ENCODE data around the gene SLC9A7.

Gene SLC9A7

DNA sequence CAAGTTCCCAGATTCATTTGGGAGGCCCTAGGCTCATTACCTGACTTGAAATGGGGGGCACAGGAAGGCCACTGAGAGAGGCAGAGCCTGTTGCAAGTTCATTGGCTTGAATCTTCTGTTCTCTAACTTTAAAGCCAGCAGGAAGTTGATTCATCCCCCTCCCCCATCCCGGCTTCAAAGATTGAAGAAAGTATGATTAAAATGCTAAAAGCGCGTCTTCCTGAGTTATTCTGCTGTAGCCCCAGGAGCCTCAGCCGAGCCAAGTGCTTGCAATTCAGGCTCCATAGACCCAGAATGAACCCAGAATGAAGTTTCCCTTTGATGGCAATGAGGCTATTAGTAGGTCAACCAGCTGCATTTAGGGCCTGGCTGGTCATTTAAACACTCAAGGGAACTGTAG, 170.7 kb downstream of the SLC9A7 start:
- DNase-seq, result peak; percentile 40
- in situ Hi-C loops (cut with HindIII; ENCODE audit: low pct_ligation_motif_present, low pct_unique_long_range_greater_than_20kb, low sequenced_read_pairs), result no loop called here

DNA sequence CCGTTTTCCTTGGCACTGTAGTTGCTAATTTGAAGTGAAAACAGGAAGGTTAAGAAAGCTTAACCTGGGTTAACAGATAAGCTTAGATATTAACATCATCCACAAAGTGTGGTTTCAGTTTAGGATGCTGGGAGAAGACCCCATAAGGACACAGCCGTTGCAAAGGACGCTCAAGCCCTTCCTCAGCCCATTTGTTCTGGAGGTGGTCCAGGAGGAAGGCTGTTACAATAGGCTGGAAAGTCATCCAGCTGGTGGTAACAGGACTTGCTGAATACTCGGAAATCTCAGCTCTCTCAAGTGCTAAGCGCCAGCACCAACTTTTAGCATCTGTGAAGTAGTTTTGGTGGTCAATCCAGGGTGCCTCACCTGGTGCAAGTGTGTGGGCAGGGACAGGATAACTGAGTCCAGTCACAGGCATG, 171.2 kb downstream of the SLC9A7 start:
- no peak for DNase-seq
- in situ Hi-C loops (cut with HindIII; ENCODE audit: low pct_ligation_motif_present, low pct_unique_long_range_greater_than_20kb, low sequenced_read_pairs), result no loop called here

DNA sequence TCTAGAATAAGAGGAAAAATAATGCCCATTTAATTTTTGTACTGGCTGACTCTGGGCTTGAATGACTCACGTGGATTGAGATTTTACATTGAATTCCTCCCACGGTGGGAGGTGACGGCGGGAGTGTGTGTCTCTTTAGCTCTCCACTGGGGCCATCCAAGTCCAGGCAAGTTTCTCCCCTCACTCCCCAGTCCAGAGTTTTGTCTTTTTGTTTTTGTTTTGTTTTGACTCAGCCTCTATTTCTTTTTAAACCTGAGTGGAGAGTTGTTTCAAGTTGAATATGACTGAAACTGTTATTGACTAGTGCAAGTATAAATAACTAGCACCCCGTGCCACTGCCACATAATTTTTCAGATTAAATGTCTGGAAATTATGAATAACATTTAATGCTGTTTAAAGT, 171.8 kb downstream of the SLC9A7 start:
- in situ Hi-C loops (cut with HindIII; ENCODE audit: low pct_ligation_motif_present, low pct_unique_long_range_greater_than_20kb, low sequenced_read_pairs), result no loop called here
- DNase-seq, result no peak

DNA sequence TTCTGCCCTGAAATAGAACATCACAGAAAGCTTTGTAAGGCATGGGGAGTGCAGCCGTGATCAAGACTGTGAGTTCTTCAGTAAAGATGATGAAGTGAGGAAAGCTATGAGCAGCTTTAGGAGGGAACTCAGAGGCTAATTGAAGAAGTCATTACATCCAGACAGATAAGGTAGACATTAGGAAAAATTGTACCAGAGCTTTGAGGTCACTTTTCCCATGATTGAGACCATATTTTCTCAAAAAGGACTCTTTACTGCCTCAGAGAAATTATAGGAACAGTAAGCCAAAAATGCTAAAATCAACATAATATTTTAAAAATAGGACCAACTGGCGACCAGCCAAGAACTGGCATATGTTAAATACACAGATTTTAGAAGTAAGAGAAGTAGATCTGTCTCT, 174.2 kb downstream of the SLC9A7 start:
- DNase-seq, result no peak
- in situ Hi-C loops (cut with HindIII; ENCODE audit: low pct_ligation_motif_present, low pct_unique_long_range_greater_than_20kb, low sequenced_read_pairs), result no loop called here

DNA sequence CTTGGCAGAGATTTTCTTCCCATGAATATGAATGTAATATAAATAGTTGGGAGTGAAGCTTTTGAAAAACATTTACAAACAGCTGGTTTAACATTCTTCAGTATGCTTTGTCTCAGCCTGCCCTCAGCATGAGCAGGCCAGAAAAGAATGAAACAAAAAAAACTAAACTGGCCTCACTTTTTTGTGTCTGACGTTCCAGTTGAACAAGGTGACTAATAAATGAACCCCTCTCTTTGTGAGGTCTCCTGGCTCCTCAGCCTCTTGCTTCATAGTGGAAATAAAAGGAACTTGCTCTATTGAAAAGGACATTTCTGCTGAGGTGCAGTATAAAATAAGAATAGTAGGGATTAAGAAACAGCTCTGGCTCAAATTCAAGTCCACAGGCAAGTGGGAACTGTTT, 176.0 kb downstream of the SLC9A7 start:
- in situ Hi-C loops (cut with HindIII; ENCODE audit: low pct_ligation_motif_present, low pct_unique_long_range_greater_than_20kb, low sequenced_read_pairs), result no loop called here
- DNase-seq, result peak; percentile 39

DNA sequence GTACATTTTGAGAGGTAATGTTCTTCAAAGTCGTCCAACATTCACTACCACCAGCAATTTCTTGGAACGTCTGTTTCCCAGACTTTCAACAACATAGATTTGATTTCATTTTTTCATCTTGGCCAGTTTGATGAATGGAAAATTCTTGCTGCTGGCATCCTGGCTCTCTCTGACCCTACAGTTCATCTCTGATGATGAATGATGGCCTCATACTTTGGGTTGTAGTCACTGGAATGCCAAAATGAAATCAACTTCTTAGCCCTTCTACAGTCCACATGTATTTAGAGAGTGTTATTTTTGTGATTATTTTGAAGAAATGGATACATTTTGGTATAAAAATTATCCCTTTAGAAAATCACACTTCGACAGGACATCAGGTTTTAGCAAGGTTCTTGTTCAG, 176.6 kb downstream of the SLC9A7 start:
- DNase-seq, result peak; percentile 34
- in situ Hi-C loops (cut with HindIII; ENCODE audit: low pct_ligation_motif_present, low pct_unique_long_range_greater_than_20kb, low sequenced_read_pairs), result no loop called here

DNA sequence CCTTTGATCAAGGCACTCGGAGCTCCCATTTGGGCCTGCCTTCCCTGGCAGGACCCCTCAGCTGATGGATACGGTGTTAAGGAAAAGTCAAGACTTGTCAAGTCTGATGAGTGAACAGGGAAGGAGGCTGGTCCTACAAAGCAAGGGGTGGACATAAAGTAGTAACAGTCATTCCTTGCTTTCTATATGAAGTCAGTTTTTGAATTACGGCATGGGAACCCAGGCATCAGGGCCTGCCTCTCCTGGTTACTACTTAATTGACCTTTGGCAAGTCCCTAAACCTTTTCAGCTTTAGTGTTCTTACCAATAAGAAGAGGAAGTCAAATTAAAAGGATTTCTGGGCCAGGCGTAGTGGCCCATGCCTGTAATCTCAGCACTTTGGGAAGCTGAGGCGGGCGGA, 178.3 kb downstream of the SLC9A7 start:
- in situ Hi-C loops (cut with HindIII; ENCODE audit: low pct_ligation_motif_present, low pct_unique_long_range_greater_than_20kb, low sequenced_read_pairs), result no loop called here
- DNase-seq, result no peak

DNA sequence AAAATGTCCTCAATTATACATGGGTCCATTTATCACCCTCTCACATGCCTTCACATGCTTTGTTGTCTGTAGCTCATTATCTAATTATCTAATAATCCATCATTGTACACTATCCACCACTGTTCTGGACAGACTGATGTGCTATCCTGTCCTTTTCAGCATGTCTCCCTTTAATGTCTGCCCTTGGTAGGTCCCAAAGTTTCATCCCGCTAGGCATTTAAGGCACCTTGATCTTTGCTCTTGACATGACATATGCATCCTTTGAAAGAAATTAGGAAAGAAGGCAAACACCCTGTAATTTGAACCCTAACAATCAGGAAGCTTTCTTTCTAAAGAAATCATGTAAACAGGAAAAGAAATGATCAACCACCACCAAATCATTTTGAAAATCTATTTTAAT, 179.7 kb downstream of the SLC9A7 start:
- DNase-seq, result no peak
- in situ Hi-C loops (cut with HindIII; ENCODE audit: low pct_ligation_motif_present, low pct_unique_long_range_greater_than_20kb, low sequenced_read_pairs), result no loop called here

DNA sequence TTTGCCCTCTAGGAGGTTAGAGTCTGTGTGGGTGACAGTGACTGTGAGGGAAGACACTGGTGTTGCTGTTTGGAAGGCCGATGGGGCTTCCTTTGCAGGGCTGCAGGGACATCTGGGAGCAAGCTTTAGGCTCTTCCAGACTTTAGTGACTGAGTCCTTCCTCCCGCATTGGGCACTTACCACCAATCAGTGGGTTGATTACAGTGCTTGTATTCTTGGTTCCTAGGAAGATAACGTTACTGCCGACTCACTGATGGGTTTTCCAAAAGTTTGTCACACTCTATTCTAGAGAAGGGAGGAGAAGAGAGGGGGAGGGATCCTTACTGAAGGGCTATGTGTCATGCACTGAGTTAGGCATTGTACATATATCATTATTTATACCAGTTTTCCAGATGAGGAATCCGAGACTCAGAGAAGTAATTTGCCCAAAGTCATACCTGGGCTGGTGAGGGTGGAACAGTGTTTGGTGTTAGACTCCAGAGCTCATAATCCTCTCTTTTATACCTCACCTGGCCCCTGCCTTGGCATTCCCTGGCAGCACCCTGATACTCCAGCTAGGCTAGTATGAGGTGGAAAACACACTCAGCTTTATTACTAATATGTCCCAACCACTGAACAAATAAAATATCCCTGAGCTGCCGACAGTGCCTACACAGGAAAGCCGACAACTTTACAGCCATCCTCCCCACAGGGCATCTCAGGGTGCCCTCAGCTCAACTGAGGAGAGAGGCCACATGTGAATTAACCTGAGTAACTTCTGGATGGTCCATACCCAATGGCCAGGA, 181.5 kb downstream of the SLC9A7 start:
- DNase-seq, result no peak
- in situ Hi-C loops (cut with HindIII; ENCODE audit: low pct_ligation_motif_present, low pct_unique_long_range_greater_than_20kb, low sequenced_read_pairs), result no loop called here

DNA sequence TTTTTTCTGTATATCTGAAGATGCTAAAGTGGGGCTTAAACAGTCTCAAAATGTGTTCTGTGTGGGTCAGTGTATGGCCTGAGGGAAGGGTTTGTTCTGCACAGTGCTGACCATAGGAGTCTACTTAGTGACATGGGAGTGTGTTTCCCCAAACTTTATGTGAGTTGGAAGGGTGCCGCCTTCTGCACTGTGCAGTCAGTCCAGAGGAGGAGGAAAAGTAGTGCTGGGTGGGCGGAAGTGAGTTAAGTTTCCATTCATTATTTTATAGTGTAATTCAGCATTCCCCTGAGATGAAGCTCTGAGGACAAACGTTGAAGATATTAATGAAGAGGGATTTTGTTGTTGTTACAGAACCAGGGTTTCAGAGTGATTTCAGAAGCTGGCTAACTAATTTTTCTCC, 182.5 kb downstream of the SLC9A7 start:
- no peak for DNase-seq
- in situ Hi-C loops (cut with HindIII; ENCODE audit: low pct_ligation_motif_present, low pct_unique_long_range_greater_than_20kb, low sequenced_read_pairs), result no loop called here

DNA sequence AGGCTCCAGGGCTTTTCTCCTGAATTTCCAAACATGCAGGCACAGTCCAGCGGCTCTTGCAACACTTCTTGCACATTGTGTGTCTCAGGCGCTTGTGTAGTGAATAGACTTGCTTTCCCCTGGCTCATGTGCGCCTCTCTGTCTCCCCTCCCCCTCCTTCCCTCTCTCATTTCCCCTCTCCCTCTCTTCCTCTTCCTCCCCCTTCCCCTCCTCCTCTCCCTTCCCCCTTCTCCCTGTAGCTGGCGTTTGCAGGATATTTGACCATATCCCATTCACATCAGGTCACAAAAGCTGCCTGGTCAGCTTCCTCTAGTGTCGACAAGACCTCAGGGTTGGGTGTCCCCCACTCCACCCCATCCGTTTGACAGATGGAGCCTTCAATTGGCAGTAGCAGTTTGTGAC, 182.9 kb downstream of the SLC9A7 start:
- in situ Hi-C loops (cut with HindIII; ENCODE audit: low pct_ligation_motif_present, low pct_unique_long_range_greater_than_20kb, low sequenced_read_pairs), result no loop called here
- no peak for DNase-seq

DNA sequence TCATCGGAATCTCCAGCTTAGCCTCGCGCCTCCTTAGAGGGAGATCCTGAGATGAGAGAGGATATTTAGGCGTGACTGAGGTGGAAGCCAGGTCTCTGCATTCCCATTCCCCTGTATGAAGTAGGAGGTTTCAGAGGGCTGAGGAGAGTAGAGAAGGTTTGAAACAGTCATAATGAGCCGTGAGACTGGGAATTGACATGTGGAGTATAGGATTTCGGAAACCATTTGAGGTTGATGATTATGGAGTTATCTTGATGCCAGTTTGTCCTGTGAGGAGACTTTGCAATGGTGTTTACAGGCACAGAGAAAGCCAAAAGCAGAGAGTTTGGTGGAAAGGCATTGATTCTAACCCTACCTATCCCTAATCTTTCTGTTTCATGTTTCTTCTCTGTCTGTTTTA, 183.3 kb downstream of the SLC9A7 start:
- DNase-seq, result no peak
- in situ Hi-C loops (cut with HindIII; ENCODE audit: low pct_ligation_motif_present, low pct_unique_long_range_greater_than_20kb, low sequenced_read_pairs), result no loop called here

DNA sequence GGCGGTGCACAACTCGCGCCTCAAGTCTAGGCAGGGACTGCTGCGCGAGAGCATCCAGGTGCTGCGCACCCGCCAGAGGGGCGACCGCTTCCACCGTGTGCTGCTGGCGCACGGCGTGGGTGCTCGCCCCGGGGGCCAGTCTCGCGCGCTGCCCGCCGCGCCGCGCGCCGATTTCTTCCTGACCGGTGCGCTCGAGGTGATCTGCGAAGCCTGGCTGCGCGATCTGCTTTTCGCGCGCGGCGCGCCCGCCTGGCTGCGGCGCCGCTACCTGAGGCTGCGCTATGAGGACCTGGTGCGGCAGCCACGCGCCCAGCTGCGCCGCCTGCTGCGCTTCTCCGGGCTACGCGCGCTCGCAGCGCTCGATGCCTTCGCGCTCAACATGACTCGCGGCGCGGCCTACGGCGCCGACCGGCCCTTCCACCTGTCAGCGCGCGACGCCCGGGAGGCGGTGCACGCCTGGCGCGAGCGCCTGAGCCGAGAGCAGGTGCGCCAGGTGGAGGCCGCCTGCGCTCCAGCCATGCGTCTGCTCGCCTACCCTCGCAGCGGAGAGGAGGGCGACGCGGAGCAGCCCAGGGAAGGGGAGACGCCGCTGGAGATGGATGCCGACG, 184.0 kb downstream of the SLC9A7 start:
- in situ Hi-C loops (cut with HindIII; ENCODE audit: low pct_ligation_motif_present, low pct_unique_long_range_greater_than_20kb, low sequenced_read_pairs), result no loop called here
- DNase-seq, result no peak

DNA sequence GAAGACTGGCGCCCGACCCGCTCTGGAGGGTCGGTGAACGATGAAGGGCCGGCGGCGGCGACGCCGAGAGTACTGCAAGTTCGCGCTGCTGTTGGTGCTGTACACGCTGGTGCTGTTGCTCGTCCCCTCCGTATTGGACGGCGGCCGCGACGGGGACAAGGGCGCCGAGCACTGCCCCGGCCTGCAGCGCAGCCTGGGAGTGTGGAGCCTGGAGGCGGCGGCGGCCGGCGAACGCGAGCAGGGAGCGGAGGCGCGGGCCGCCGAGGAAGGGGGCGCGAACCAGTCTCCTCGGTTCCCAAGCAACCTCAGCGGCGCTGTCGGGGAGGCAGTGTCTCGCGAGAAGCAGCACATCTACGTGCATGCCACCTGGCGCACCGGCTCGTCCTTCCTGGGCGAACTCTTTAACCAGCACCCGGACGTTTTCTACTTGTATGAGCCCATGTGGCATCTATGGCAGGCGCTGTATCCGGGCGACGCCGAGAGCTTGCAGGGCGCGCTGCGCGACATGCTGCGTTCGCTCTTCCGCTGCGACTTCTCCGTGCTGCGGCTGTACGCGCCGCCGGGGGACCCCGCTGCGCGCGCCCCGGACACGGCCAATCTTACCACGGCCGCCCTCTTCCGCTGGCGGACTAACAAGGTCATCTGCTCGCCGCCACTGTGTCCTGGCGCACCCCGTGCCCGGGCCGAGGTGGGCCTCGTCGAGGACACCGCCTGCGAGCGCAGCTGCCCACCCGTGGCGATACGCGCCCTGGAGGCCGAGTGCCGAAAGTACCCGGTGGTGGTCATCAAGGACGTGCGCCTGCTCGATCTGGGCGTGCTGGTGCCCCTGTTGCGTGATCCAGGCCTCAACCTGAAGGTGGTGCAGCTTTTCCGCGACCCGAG, 184.8 kb downstream of the SLC9A7 start:
- in situ Hi-C loops (cut with HindIII; ENCODE audit: low pct_ligation_motif_present, low pct_unique_long_range_greater_than_20kb, low sequenced_read_pairs), result no loop called here
- DNase-seq, result peak; percentile 65

DNA sequence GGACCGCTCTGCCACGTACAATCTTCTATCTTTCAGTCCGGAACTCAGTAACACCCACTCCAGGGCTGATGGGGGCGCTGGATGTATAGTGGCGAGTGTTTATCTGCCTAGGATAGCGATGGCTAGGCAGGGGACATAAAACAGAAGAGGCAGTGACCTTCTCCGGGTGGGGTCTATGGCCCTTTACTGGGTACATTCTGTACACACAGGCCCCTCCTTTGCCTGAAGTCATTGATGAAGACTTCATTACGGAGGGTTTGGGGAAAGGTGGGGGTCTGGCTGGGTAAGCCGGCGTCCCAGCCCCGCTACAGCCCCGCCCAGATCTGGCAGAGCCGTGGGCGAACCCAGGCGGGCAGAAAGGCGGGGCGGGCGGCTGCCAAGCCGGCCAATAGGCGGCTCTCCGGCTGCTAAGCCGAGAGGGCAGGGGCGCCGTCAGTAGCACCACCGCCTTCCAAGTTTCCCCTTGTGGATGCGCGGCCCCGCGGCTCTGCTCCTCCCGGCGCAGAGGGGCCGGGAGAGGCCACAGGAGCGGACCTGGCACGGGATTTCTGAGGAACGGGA, 185.5 kb downstream of the SLC9A7 start, which contains the start of gene CHST7:
Gene CHST7 (plus strand): TSS at position 435 of the 561 bp plus-strand sequence. CDS start 167 bp downstream, outside the sequence.
- in situ Hi-C loops (cut with HindIII; ENCODE audit: low pct_ligation_motif_present, low pct_unique_long_range_greater_than_20kb, low sequenced_read_pairs), result no loop called here
- peak; percentile 66 for DNase-seq

DNA sequence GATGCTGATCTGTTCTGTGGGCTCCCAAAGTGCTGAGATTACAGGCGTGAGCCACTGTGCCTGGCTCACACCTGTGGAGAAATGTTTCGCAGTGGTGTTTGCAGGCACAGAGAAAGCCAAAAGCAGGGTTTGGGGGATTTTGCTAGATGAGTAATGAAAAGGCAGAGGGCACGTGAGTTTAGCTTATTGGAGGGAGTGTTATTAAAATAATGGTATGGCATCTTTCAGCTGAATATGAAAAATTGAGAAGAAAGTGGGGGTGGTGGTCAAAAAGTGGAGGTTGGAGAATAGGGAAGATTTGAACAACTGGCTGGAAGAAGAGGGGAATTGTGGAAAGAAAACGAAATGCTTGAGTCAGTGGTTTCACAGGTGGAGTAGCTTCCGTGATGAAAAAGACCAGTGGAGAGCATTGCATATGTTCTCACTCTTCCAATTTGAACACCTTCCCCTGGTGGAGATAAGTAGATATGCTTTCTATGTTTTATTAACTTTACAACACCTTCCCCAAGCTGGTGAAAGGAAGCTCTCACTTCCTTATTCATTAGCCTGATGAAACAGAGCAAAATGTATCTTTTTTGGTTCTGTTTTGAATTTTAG, 186.5 kb downstream of the SLC9A7 start:
- DNase-seq, result no peak
- in situ Hi-C loops (cut with HindIII; ENCODE audit: low pct_ligation_motif_present, low pct_unique_long_range_greater_than_20kb, low sequenced_read_pairs), result no loop called here

DNA sequence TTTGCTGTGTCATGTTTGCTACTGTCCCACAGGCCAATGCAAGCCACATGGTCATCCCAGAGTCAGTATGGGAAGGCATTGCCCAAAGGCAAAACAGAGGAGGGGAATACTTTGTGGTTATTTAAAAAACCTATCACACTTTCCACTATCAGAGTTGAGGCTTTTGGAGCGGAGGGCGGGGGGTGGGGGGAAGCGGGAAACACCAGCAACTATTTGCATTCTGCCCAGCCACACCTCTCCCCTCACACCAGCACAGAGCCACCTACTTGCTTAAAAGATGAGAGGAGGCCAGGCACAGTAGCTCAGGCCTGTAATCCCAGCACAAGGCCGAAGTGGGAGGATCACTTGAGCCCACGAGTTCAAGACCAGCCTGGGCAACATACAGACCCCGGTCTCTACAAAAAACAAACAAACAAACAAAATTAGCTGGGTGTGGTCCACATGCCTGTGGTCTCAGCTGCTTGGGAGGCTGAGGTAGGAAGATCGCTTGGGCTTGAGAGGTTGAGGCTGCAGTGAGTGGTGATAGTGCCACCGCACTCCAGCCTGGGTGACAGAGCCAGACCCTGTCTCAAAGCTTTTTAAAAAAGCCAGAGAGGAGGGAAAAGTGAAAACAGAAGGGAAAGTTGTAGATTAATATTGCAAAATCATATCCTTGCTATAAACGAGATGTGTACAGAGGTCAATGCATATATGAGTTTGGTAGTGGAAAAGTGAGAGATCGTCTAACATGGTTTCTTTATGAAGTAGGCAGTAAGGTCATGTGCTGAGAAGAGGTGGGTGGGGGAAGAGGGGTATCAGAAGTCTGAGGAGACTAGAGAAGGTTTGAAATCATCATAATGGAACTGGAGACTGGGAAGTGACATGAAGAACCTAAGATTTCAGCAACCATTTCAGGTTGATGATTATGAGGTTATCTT, 187.2 kb downstream of the SLC9A7 start:
- in situ Hi-C loops (cut with HindIII; ENCODE audit: low pct_ligation_motif_present, low pct_unique_long_range_greater_than_20kb, low sequenced_read_pairs), result no loop called here
- no peak for DNase-seq

DNA sequence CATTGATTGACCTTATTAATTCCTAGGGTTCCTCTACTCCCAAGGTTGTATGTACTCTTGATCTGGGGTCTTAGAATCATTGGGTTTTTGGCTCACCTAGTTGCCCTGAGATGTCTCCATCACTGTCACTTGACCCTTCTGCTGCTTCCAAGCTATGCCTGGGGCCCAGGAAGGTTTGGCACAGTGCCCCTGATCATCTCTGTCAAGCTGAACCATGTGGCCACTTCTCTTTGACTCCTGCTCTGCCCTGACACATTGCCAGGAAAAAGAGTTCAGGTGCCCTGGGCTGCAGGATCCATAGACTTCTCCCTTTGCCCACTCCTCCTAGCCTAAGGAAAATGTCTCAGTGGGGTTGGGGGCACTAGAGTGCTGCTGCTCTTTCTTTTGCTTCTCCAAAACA, 189.3 kb downstream of the SLC9A7 start:
- in situ Hi-C loops (cut with HindIII; ENCODE audit: low pct_ligation_motif_present, low pct_unique_long_range_greater_than_20kb, low sequenced_read_pairs), result no loop called here
- no peak for DNase-seq
